ENCODE results near the gene CACNG1. TPM values are rescaled to one million over a fixed set of nuclear protein-coding genes. Genes with fewer than 3 reads are reported as not detected.

The CACNG1 gene
- total RNA-seq, 1 donor from 2014 or later: not detected

- TF ChIP-seq CTCF (IDR thresholded peaks at IDR 0.05; ENCODE audit: borderline replicate concordance): no peak
- no peaks in the 10 kb centered on the region for H3K4me1 ChIP-seq
- peaks cover 8% of the 10 kb centered on the region for H3K9me3 ChIP-seq (replicated peaks)
- intact Hi-C loops (cut with micrococcal nuclease): no loop called here
- DNase-seq: no peak
- H3K27ac ChIP-seq (replicated peaks): no peak overlapping the region
- no peaks in the 10 kb centered on the region for H3K36me3 ChIP-seq
- no peak overlapping the region for H3K4me3 ChIP-seq
- peaks cover 35% of the 10 kb centered on the region for H3K27me3 ChIP-seq (ENCODE audit: low read depth)
These were observed 40.2 kb upstream of the CACNG1 start for GRCh38 chr17:67004181-67004580.

GRCh38 chr17:67007266-67007665, 37.1 kb upstream of the CACNG1 start:
- no peak for DNase-seq
- no peak overlapping the region for H3K4me3 ChIP-seq
- no peak overlapping the region for H3K27ac ChIP-seq (replicated peaks)
- no peak for TF ChIP-seq CTCF (IDR thresholded peaks at IDR 0.05; ENCODE audit: borderline replicate concordance)
- H3K4me1 ChIP-seq: no peaks in the 10 kb centered on the region
- peaks cover 53% of the 10 kb centered on the region for H3K27me3 ChIP-seq (ENCODE audit: low read depth)
- H3K9me3 ChIP-seq (replicated peaks): peaks cover 14% of the 10 kb centered on the region
- intact Hi-C loops (cut with micrococcal nuclease): no loop called here
- H3K36me3 ChIP-seq: no peaks in the 10 kb centered on the region

- H3K4me3 ChIP-seq: no peak overlapping the region
- peaks cover 55% of the 10 kb centered on the region for H3K27me3 ChIP-seq (ENCODE audit: low read depth)
- no peak for DNase-seq
- H3K27ac ChIP-seq (replicated peaks): no peak overlapping the region
- H3K4me1 ChIP-seq: no peaks in the 10 kb centered on the region
- H3K36me3 ChIP-seq: no peaks in the 10 kb centered on the region
- intact Hi-C loops (cut with micrococcal nuclease): no loop called here
- peaks cover 14% of the 10 kb centered on the region for H3K9me3 ChIP-seq (replicated peaks)
- TF ChIP-seq CTCF (IDR thresholded peaks at IDR 0.05; ENCODE audit: borderline replicate concordance): no peak
These were observed 36.3 kb upstream of the CACNG1 start for GRCh38 chr17:67008101-67008500.

- intact Hi-C loops (cut with micrococcal nuclease): no loop called here
- Histone ChIP-seq H3K9me3 (replicated peaks) (peaks cover 14% of the 10 kb centered on the region), H3K27me3 (ENCODE audit: low read depth) (peaks cover 72% of the 10 kb centered on the region), H3K4me1 (no peaks in the 10 kb centered on the region), H3K27ac (replicated peaks) (no peak overlapping the region), H3K4me3 (no peak overlapping the region), H3K36me3 (no peaks in the 10 kb centered on the region)
- no peak for DNase-seq
- TF ChIP-seq CTCF (IDR thresholded peaks at IDR 0.05; ENCODE audit: borderline replicate concordance): no peak
These were observed 32.7 kb upstream of the CACNG1 start for GRCh38 chr17:67011527-67012175.

- no peak overlapping the region for H3K4me3 ChIP-seq
- no peak for DNase-seq
- no peak for TF ChIP-seq CTCF (IDR thresholded peaks at IDR 0.05; ENCODE audit: borderline replicate concordance)
- no peaks in the 10 kb centered on the region for H3K4me1 ChIP-seq
- no peaks in the 10 kb centered on the region for H3K36me3 ChIP-seq
- peaks cover 72% of the 10 kb centered on the region for H3K27me3 ChIP-seq (ENCODE audit: low read depth)
- no peak overlapping the region for H3K27ac ChIP-seq (replicated peaks)
- H3K9me3 ChIP-seq (replicated peaks): peaks cover 8% of the 10 kb centered on the region
- intact Hi-C loops (cut with micrococcal nuclease): no loop called here
These were observed 30.5 kb upstream of the CACNG1 start for GRCh38 chr17:67013891-67014290.

All from left ventricle myocardium inferior (tissue), 1 donor.